IMR-90 (cell line): ENCODE data around the gene SLC22A14. TPM values are rescaled to one million over a fixed set of nuclear protein-coding genes. Genes with fewer than 3 reads are reported as not detected.

Experiments
- ATAC-seq: fragments of 200-7000 bp; cut with Tn5 transposase; 2 replicates; pipeline ENCODE4 v1.9.1; 2020; ENCODE audit warnings: low read depth, mild to moderate bottlenecking, moderate library complexity
- BruUV-seq: library from RNA; stranded (reverse); fragments of 400-500 nt; replicated peaks from 2 replicates; lab custom pipeline; 2021; lab: Mats Ljungman, UMichigan
- CTCF ChIA-PET: fragments of 300-600 bp; formaldehyde crosslinking; extraction: SDS; loops from one replicate; lab custom pipeline; 2021; ENCODE audit warnings: antibody characterized with exemption; lab: Yijun Ruan, JAX
- POLR2A ChIA-PET: fragments of 300-600 bp; sonication (Branson Sonifier 250); formaldehyde crosslinking; loops from one replicate; lab custom pipeline; 2022; ENCODE audit warnings: antibody characterized with exemption; ENCODE audit not compliant: unreplicated experiment; lab: Charles Lee
- DNase-seq: peaks from one replicate; pipeline ENCODE4 v3.0.0; 2013
- H2AFZ ChIP-seq: replicated peaks from 2 replicates; pipeline ENCODE3; 2013; ENCODE audit warnings: low read length, mild to moderate bottlenecking; ENCODE audit not compliant: poor library complexity
- H2AK5ac ChIP-seq: 2 replicates; pipeline ENCODE4 v1.6.1; 2013; ENCODE audit warnings: low read depth, low read length, inconsistent platforms
- H2AK9ac ChIP-seq: replicated peaks from 2 replicates; pipeline ENCODE3; 2013; ENCODE audit warnings: mild to moderate bottlenecking, low read depth, low read length, moderate library complexity; ENCODE audit not compliant: poor library complexity
- H2BK120ac ChIP-seq: 2 replicates; pipeline ENCODE4 v1.6.1; 2013; ENCODE audit warnings: low read depth, low read length, inconsistent platforms
- H2BK15ac ChIP-seq: 3 replicates; pipeline ENCODE4 v1.6.1; 2013; ENCODE audit warnings: low read depth, low read length, inconsistent platforms
- H2BK20ac ChIP-seq: 2 replicates; pipeline ENCODE4 v1.6.1; 2013; ENCODE audit warnings: low read depth, mild to moderate bottlenecking, inconsistent platforms, low read length, moderate library complexity
- H2BK5ac ChIP-seq: 2 replicates; pipeline ENCODE4 v1.6.1; 2013; ENCODE audit warnings: mild to moderate bottlenecking, low read depth, low read length, inconsistent platforms; ENCODE audit not compliant: poor library complexity, severe bottlenecking
- H3K14ac ChIP-seq: replicated peaks from 2 replicates; pipeline ENCODE4 v1.6.1; 2013; ENCODE audit warnings: low read depth, low read length, inconsistent platforms
- H3K18ac ChIP-seq: 2 replicates; pipeline ENCODE4 v1.6.1; 2013; ENCODE audit warnings: low read depth, low read length, control low read depth
- H3K23ac ChIP-seq: 2 replicates; pipeline ENCODE4 v1.6.1; 2013; ENCODE audit warnings: low read depth, low read length, inconsistent platforms
- H3K27ac ChIP-seq: 2 replicates; pipeline ENCODE4 v1.5.1; 2013; ENCODE audit warnings: mild to moderate bottlenecking, control low read depth, low read length; ENCODE audit not compliant: insufficient read depth
- H3K27me3 ChIP-seq: 2 replicates; pipeline ENCODE4 v1.6.1; 2013; ENCODE audit warnings: low read length; ENCODE audit not compliant: control insufficient read depth, insufficient read depth
- H3K36me3 ChIP-seq: 2 replicates; pipeline ENCODE4 v1.6.1; 2013; ENCODE audit warnings: low read length, mixed read lengths; ENCODE audit not compliant: control insufficient read depth, insufficient read depth
- H3K4ac ChIP-seq: 2 replicates; pipeline ENCODE4 v1.6.1; 2013; ENCODE audit warnings: low read depth, low read length, inconsistent platforms
- H3K4me1 ChIP-seq: 2 replicates; pipeline ENCODE4 v1.6.1; 2013; ENCODE audit warnings: low read length, mixed read lengths; ENCODE audit not compliant: control insufficient read depth, insufficient read depth
- H3K4me2 ChIP-seq: 2 replicates; pipeline ENCODE4 v1.6.1; 2013; ENCODE audit warnings: low read depth, mild to moderate bottlenecking, control low read depth, low read length, moderate library complexity
- H3K4me3 ChIP-seq: 2 replicates; pipeline ENCODE4 v1.5.1; 2013; ENCODE audit warnings: low read depth, mild to moderate bottlenecking, control low read depth, low read length, moderate library complexity; ENCODE audit not compliant: insufficient read depth
- H3K56ac ChIP-seq: 2 replicates; pipeline ENCODE4 v1.6.1; 2013; ENCODE audit warnings: low read length, inconsistent platforms; ENCODE audit not compliant: insufficient read depth; ENCODE audit errors: extremely low read depth
- H3K79me1 ChIP-seq, 2 experiments: 2 replicates each; pipeline ENCODE4 v1.6.1; 2013; ENCODE audit warnings: low read length in 2 of 2, inconsistent platforms in 1 of 2, low read depth in 1 of 2
- H3K9ac ChIP-seq: 2 replicates; pipeline ENCODE4 v1.6.1; 2013; ENCODE audit warnings: low read depth, low read length, control low read depth
- H3K9me1 ChIP-seq: 2 replicates; pipeline ENCODE4 v1.6.1; 2013; ENCODE audit warnings: low read length, inconsistent platforms; ENCODE audit not compliant: insufficient read depth
- H3K9me3 ChIP-seq: 2 replicates; pipeline ENCODE4 v1.6.1; 2013; ENCODE audit warnings: low read length; ENCODE audit not compliant: control insufficient read depth, insufficient read depth
- H4K20me1 ChIP-seq: 2 replicates; pipeline ENCODE4 v1.6.1; 2013; ENCODE audit warnings: low read length, inconsistent platforms; ENCODE audit not compliant: insufficient read depth
- H4K5ac ChIP-seq: 2 replicates; pipeline ENCODE4 v1.6.1; 2013; ENCODE audit warnings: mild to moderate bottlenecking, low read depth, low read length, control low read depth
- H4K8ac ChIP-seq, 2 experiments: 2 replicates each; pipeline ENCODE4 v1.6.1; 2013; ENCODE audit warnings: low read depth in 2 of 2, low read length in 2 of 2, control low read depth in 1 of 2, inconsistent platforms in 1 of 2
- H4K91ac ChIP-seq: 2 replicates; pipeline ENCODE4 v1.6.1; 2013; ENCODE audit warnings: low read depth, low read length, inconsistent platforms; ENCODE audit not compliant: insufficient read depth
- BHLHE40 ChIP-seq: fragments of 150-350 bp; IDR thresholded peaks from 2 replicates; pipeline ENCODE4 v1.6.1; 2016; ENCODE audit warnings: mild to moderate bottlenecking, low read depth, low read length
- CEBPB ChIP-seq: IDR thresholded peaks from 2 replicates; pipeline ENCODE4 v1.6.1; 2012; ENCODE audit warnings: low read depth, low read length, improper control_type of control experiment
- CHD1 ChIP-seq: IDR thresholded peaks from 2 replicates; pipeline ENCODE4 v1.6.1; 2012; ENCODE audit warnings: low read depth, low read length, improper control_type of control experiment
- MAZ ChIP-seq: IDR thresholded peaks from 2 replicates; pipeline ENCODE4 v1.6.1; 2012; ENCODE audit warnings: low read depth, mild to moderate bottlenecking, low read length, improper control_type of control experiment, moderate library complexity, borderline replicate concordance
- MXI1 ChIP-seq: IDR thresholded peaks from 2 replicates; pipeline ENCODE4 v1.6.1; 2012; ENCODE audit warnings: low read depth, mild to moderate bottlenecking, low read length, moderate library complexity, borderline replicate concordance
- POLR2A ChIP-seq: IDR thresholded peaks from 2 replicates; pipeline ENCODE4 v1.6.1; 2012; ENCODE audit warnings: mild to moderate bottlenecking, low read depth, low read length
- RAD21 ChIP-seq: IDR thresholded peaks from 2 replicates; pipeline ENCODE4 v1.6.1; 2012; ENCODE audit warnings: low read length, improper control_type of control experiment
- RFX5 ChIP-seq: IDR thresholded peaks from 2 replicates; pipeline ENCODE4 v1.8.0; 2012; ENCODE audit warnings: low read depth, mild to moderate bottlenecking, low read length, moderate library complexity
- SMC3 ChIP-seq: fragments of 150-350 bp; IDR thresholded peaks from 2 replicates; pipeline ENCODE4 v1.6.1; 2016; ENCODE audit warnings: low read depth, mild to moderate bottlenecking, antibody characterized with exemption, low read length, moderate library complexity
- WGBS, 2 experiments: methylation state at CpG; one replicate each; pipeline versions ENCODE4 v1.1.5 to v1.1.7; 2013; ENCODE audit warnings: missing lambda C conversion rate in 2 of 2; ENCODE audit not compliant: insufficient read length in 1 of 2; ENCODE audit errors: extremely low coverage in 2 of 2; 5-methylcytosine and 5-hydroxymethylcytosine counted together
- dilution Hi-C: fragments of 300-500 bp; cut with HindIII; formaldehyde crosslinking; loops from one replicate; pipeline ENCODE4 v1.14.3; 2018; ENCODE audit warnings: low sequenced_read_pairs; ENCODE audit not compliant: unreplicated experiment
- in situ Hi-C: fragments of 300-500 bp; cut with MboI; formaldehyde crosslinking; loops from 3 replicates; pipeline ENCODE4 v1.14.3; 2019; ENCODE audit warnings: low sequenced_read_pairs, inconsistent platforms, mixed read lengths
- intact Hi-C: fragments of 100-400 bp; cut with micrococcal nuclease; formaldehyde crosslinking; loops from 2 replicates; pipeline ENCODE4 v1.10.0; 2022
- polyA plus RNA-seq, 3 experiments: library from polyadenylated mRNA; depleted of rRNA; stranded (reverse); fragments of >200 nt; gene quantifications; 2 replicates each; pipeline ENCODE4 v1.2.3, GENCODE V29; 2012; ENCODE audit warnings: low replicate concordance in 1 of 3
- total RNA-seq: library from RNA; depleted of rRNA; stranded (reverse); fragments of >200 nt; gene quantifications from 2 replicates; pipeline ENCODE4 v1.2.3, GENCODE V29; 2012
- TF ChIP-seq, protein P1 (sequence below): fragments of 150-350 bp; IDR thresholded peaks from 2 replicates; pipeline ENCODE4 v1.6.1; 2016; ENCODE audit warnings: low read depth, mild to moderate bottlenecking, low read length, moderate library complexity, borderline replicate concordance
- TF ChIP-seq, protein P2 (sequence below): fragments of 150-350 bp; IDR thresholded peaks from 2 replicates; pipeline ENCODE4 v1.6.1; 2017; ENCODE audit warnings: mild to moderate bottlenecking, antibody characterized with exemption, low read length, low read depth
- TF ChIP-seq, protein P3 (sequence below): conservative IDR thresholded peaks from 2 replicates; pipeline ENCODE4 v1.5.1; 2012; ENCODE audit warnings: mild to moderate bottlenecking, low read depth, low read length, improper control_type of control experiment

The SLC22A14 gene
- total and polyA plus RNA-seq, 2 of the 4 experiments (the other 2 are of a cell fraction): under 0.01 to 0.07 TPM

DNA sequence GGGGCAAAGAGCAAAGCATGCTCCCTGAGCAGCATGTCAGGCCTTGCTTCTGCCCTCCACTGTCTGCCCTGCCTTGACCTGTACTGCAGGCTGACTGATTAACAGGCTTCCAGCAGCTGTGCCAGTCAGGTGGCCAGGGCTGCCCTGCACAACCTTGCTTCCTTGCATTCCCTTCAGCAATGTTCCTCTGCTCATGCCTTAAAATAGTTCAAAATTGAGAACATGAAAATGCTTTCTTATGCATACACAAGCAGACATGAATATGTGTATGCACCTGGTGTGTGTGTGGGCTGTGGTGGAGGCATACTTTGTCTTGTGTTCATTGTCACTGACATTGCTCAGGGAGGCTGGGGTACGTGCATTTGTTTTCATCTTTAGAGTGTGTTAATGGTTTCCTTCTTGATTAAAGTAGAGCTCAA is 17.7 kb upstream of the SLC22A14 start:
- no peak overlapping the region for H4K5ac ChIP-seq
- no peaks in the 10 kb centered on the region for H3K4me1 ChIP-seq
- H2AK5ac ChIP-seq: no peak overlapping the region
- no TSS peak for BruUV-seq
- H3K9me3 ChIP-seq: no peaks in the 10 kb centered on the region; the same call in 1 of the 2 replicates
- no peak for TF ChIP-seq RFX5
- TF ChIP-seq CEBPB: no peak
- TF ChIP-seq RAD21: no peak
- TF ChIP-seq MAZ: no peak
- TF ChIP-seq POLR2A: no peak
- no peak for TF ChIP-seq MXI1
- TF ChIP-seq, protein P1, sequence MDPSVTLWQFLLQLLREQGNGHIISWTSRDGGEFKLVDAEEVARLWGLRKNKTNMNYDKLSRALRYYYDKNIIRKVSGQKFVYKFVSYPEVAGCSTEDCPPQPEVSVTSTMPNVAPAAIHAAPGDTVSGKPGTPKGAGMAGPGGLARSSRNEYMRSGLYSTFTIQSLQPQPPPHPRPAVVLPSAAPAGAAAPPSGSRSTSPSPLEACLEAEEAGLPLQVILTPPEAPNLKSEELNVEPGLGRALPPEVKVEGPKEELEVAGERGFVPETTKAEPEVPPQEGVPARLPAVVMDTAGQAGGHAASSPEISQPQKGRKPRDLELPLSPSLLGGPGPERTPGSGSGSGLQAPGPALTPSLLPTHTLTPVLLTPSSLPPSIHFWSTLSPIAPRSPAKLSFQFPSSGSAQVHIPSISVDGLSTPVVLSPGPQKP: no peak
- TF ChIP-seq BHLHE40: no peak
- TF ChIP-seq SMC3: no peak
- TF ChIP-seq CHD1: no peak
- TF ChIP-seq, protein P2, sequence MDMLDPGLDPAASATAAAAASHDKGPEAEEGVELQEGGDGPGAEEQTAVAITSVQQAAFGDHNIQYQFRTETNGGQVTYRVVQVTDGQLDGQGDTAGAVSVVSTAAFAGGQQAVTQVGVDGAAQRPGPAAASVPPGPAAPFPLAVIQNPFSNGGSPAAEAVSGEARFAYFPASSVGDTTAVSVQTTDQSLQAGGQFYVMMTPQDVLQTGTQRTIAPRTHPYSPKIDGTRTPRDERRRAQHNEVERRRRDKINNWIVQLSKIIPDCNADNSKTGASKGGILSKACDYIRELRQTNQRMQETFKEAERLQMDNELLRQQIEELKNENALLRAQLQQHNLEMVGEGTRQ: no peak
- TF ChIP-seq, protein P3, sequence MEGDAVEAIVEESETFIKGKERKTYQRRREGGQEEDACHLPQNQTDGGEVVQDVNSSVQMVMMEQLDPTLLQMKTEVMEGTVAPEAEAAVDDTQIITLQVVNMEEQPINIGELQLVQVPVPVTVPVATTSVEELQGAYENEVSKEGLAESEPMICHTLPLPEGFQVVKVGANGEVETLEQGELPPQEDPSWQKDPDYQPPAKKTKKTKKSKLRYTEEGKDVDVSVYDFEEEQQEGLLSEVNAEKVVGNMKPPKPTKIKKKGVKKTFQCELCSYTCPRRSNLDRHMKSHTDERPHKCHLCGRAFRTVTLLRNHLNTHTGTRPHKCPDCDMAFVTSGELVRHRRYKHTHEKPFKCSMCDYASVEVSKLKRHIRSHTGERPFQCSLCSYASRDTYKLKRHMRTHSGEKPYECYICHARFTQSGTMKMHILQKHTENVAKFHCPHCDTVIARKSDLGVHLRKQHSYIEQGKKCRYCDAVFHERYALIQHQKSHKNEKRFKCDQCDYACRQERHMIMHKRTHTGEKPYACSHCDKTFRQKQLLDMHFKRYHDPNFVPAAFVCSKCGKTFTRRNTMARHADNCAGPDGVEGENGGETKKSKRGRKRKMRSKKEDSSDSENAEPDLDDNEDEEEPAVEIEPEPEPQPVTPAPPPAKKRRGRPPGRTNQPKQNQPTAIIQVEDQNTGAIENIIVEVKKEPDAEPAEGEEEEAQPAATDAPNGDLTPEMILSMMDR: no peak
- no peak overlapping the region for H2BK120ac ChIP-seq
- intact Hi-C loops (no loop called here), in situ Hi-C loops (no loop called here), dilution Hi-C loops (no loop called here)
- no peak overlapping the region for H4K91ac ChIP-seq
- H2BK15ac ChIP-seq: no peak overlapping the region
- H3K9ac ChIP-seq: no peak overlapping the region
- H3K79me1 ChIP-seq: peaks cover 0 to 5% of the 10 kb centered on the region in 2 experiments; a peak in 1 of 4 replicates
- no peak overlapping the region for H2BK5ac ChIP-seq
- no peak overlapping the region for H4K8ac ChIP-seq
- H3K18ac ChIP-seq: no peak overlapping the region
- no peak for ATAC-seq
- no peaks in the 10 kb centered on the region for H4K20me1 ChIP-seq
- H3K14ac ChIP-seq: no peak overlapping the region
- H3K9me1 ChIP-seq: peaks cover 16% of the 10 kb centered on the region
- WGBS, 2 experiments: no CpG with 5 or more reads among the region's 1 CpG
- no peak overlapping the region for H3K56ac ChIP-seq
- no peak overlapping the region for H2AK9ac ChIP-seq
- H2AFZ ChIP-seq: no peak overlapping the region
- no peak overlapping the region for H3K4ac ChIP-seq
- DNase-seq: no peak
- no peaks in the 10 kb centered on the region for H3K27me3 ChIP-seq
- H3K36me3 ChIP-seq: peaks cover 8% of the 10 kb centered on the region
- ChIA-PET POLR2A (no interaction called here), CTCF (no interaction called here)
- H3K23ac ChIP-seq: no peak overlapping the region
- H3K4me3 ChIP-seq: no peak overlapping the region
- no peak overlapping the region for H2BK20ac ChIP-seq
- no peak overlapping the region for H3K27ac ChIP-seq
- H3K4me2 ChIP-seq: no peak overlapping the region
